ENCODE measurements around the gene GPR21. TPM values are rescaled to one million over a fixed set of nuclear protein-coding genes. Genes with fewer than 3 reads are reported as not detected.

GPR21 gene
- total RNA-seq, 1 donor from 2014 or later, result 1.9 TPM

DNA sequence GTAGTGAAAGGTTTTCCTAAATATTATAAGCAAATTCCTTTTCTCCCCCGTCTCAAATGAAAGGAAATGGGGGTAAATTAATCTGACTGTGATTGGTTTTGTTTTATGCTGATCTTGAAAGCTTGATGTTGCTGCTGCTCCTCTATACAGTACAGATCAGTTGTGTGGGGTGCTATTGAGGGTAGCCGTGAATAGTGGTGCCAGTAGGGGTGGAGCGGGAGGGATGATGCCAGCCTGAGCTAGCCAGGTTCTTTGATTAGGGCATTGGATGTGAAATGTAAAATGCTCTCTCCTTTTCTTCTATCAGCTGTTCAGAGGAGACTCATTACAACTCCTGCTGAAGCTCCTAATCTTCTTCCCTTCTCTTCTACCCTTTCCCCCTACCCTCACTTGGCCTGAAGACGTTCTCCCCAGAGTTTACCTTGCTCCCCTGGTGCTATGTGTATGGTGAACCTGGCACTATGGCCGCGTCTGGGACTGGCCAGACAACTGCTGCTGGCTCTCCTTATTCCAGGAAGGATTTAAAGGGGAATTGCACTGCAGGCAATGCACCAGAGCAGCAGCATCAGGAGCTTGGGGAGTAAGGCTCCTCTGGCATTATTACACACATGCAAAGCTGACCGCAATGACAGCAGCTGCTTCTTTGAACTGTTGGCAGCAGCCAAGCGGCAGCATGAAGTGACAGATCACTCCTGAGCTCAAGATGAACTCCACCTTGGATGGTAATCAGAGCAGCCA lies 566 bp downstream of the GPR21 start:
- DNase-seq (ENCODE audit: low spot score), result no peak

DNA sequence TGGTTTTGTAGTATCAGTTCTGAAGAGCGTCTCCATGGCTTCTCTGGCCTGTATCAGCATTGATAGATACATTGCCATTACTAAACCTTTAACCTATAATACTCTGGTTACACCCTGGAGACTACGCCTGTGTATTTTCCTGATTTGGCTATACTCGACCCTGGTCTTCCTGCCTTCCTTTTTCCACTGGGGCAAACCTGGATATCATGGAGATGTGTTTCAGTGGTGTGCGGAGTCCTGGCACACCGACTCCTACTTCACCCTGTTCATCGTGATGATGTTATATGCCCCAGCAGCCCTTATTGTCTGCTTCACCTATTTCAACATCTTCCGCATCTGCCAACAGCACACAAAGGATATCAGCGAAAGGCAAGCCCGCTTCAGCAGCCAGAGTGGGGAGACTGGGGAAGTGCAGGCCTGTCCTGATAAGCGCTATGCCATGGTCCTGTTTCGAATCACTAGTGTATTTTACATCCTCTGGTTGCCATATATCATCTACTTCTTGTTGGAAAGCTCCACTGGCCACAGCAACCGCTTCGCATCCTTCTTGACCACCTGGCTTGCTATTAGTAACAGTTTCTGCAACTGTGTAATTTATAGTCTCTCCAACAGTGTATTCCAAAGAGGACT lies 1.5 kb downstream of the GPR21 start:
- DNase-seq (ENCODE audit: low spot score), result no peak

DNA sequence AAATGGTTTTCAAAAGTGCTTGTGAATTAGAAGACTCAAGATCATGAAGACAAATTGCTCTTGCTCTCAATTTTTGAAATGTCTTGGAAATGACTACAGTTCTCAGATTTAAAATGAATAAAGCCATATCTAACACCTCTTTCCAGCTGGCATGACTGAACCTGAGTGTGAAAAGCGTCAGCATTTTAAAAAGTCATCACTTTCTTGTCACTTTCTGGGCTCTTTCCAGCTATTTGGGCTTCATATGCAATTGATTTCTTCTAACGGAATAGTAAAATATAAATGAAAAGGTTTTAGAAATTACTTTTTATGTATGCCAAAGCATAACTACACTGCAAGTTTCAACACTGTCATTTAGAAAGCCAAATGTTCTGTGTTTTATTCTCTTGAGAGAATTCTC lies 2.3 kb downstream of the GPR21 start:
- no peak for DNase-seq (ENCODE audit: low spot score)

DNA sequence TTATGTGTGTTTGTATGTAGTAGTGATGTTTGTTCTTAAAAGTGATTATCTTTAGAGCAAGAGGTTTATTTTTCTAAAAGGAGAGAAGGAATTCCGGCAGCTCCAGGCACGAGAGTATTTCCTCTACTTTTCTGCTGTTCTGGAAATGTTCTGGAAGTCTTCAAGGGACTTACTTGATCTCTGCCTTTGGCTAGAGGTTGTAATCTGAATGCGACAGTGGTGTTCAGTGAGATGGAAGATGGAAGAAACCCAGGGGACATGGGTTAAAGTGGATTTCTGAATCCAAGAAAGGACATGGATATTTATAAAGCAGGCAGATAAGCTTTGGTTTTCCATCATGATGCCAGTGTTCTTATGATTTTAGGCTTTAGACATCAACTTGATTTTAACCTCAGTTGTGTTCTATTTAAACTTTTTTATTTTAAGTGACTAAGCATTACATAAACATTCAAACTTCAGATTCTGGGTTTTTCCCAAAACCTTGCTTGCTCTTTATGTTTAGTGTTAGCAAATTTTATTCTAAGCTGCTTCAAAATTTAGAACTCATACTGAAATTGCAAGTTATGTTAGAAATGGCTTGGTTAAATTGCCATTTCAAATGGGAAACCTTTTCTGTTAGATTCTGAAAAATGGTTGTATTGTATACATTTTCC lies 3.6 kb downstream of the GPR21 start:
- DNase-seq (ENCODE audit: low spot score), result no peak

- DNase-seq (ENCODE audit: low spot score), result no peak
Observed at GRCh38 chr9:123039617-123040219, 6.3 kb downstream of the GPR21 start.

DNA sequence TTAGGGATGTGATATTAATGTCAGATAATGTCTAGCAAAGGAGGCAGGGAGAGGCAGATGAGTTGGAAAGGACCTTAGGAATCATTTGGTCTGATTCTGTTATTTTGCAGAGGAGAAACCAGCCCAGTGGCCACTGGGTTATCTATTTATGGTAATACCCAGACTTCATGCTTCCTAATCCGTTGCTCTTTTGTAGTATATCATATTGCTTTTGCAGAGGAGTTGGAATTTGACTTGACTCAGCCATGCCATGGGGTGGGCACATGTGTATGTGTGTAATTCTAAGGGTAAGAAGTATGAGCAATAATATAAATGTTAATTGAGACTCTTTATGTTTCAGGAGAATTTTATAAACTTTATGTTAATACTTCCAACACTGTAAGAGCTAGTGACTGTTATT lies 7.3 kb downstream of the GPR21 start:
- no peak for DNase-seq (ENCODE audit: low spot score)

DNA sequence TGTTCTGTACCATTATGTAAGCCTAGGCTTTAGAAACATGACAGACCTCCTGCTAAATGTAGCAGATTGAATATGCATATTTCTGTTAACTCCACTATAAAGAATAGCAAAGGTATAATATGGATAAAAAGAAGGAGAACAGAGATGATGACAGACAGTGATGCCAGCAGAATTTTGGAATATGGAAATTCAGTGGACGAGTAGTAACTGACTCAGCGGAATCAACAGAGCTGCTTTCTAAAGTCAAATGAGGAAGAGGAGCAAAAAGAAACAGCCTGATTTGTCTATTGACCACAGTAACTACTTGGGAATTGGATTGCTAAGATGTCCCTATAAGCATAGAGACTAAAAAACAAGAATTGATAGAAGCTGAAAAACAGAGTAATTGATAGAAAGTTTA lies 8.0 kb downstream of the GPR21 start:
- no peak for DNase-seq (ENCODE audit: low spot score)

DNA sequence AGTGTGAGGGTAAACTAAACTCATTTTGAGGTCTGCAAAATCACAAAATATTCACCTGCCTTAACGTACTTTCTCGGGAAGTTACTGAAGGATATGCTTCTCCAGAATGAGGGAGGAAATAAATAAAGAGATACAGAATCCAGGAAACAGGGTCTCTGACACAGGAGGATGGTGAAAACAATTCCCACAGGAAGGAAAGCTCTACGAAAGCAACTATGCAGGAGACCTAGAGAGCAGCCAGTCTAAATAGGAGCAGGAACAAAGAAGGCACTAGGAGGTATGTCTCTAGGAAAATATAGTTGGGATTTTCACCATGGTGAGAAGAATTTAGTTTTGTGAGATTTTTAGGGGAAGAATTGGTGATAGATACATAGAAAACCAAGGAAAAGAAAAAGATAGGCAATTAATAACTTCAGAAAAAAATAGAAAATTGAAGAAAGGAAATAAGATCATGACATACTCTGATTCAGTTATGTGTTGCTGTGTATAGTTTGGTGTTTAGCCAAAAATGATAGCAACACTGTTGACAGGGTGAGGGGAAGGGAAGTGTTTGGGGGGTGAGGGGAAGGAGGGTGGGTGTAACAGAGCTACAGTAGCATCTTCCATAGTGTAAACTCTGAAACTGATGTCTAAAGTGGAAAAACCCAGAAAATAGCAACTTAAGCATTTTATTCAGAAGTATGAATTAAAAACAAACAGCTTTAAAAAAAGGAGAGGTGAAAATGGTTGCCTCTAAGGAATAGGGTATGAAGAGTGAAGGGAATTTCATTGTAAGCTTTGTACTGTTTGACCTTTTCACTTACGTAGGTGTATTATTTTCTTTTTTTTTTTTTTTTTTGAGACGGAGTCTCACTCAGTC lies 9.8 kb downstream of the GPR21 start:
- no peak for DNase-seq (ENCODE audit: low spot score)

- DNase-seq (ENCODE audit: low spot score), result no peak
Observed at GRCh38 chr9:123044586-123044985, 11.1 kb downstream of the GPR21 start.

DNA sequence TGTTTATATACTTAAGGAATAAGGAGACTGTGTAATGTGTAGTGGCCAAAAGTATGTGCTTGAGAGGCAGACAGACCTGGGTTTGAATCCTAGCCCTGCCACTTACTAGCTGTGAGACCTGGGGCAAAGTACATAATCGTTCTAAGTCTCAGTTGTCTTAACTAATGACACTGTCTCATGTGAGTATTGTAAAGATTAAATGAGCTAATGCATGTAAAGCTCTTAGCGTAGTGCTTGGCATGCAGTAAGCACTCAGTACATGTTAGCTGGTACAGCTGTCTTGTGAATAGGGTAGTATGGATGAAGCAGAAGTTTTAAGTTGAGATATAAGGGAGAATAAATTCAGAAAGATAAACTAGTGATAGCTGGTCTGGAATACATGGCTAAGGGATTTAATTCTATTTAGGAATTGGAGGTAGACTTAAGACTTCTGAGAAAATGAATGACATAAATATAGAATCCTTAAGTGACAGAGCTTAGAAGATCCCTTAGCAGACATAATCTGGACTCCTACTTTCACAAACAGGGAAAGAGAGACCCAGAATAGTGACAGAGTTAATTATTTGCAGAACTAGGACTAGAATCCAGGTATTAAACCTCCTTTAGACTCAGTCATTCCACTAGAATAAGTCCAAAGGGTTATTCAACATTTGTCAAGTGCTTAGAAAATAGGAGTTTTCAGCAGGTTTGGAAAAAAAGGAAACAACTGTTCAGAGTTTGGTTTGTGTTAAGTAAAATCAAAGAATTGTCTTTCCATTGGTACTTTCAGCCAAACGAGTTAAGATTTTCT lies 13.1 kb downstream of the GPR21 start:
- no peak for DNase-seq (ENCODE audit: low spot score)

DNA sequence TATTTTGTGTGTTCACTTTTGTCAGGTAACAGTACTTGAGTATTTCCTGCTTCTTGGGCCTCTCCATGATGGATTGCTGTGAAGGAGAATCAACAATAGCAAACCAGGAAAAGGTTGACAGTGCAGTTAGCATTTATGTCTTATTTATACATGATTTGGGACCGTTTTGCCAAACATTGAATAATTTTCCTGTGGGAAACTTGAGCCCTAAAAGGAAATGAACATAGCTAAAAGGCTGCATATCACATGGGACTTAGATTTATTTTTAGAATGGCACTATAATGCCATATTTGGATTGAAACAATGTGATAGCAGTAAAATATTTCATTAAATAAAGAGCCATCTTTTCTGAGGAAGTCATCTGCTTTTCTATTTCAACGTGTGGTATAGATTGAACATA lies 15.3 kb downstream of the GPR21 start:
- no peak for DNase-seq (ENCODE audit: low spot score)

DNA sequence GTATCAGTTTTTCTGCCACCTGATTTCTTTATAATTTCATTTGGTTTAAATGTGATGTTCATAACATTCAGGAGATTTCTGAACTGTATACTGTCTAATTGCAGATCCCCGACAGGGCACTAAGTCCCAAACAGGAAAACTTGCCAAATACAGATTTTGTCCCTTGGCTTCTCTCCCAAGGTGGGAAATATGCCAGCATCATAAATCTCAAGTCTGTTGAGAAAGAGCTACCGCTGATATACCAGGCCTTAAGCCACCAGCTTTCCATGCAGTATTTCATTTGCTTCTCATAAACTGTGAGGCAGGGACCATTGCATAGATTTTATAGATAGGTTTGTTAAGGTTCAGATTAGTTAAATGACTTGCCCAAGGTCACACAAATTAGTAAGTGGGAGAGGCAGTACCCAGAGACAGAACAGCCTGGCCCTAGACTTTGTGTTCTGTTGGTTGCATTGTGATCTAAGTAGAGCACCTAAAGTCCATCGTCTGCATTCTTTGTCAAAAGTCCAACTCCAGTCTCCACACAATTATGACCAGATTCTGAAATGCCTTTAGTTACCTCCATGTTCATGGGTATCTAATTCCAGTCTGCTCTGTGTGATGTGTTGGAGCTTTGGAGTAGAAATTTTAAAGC lies 16.2 kb downstream of the GPR21 start:
- no peak for DNase-seq (ENCODE audit: low spot score)

GRCh38 chr9:123053046-123053445 lies 19.6 kb downstream of the GPR21 start:
- DNase-seq (ENCODE audit: low spot score), result no peak

DNA sequence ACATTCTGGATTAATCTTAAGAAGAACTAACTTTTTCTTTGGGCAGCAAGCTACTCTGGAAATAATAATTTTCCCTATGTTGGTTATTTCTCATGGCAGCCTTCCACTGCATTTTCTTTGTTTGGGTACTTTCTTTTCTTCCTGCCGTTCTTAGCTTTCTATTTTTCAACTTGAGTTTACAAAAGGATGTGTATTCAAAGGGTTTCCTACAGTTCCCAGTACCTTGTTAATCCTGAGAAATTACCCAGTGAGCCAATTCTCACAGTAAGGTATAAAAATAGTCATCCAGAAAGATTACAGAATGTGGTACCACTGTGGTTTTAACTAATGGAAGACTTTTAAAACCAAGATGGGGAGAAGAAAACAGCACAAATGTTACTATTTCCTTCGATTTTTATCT lies 20.2 kb downstream of the GPR21 start:
- DNase-seq (ENCODE audit: low spot score), result no peak

GRCh38 chr9:123058834-123059233 lies 25.4 kb downstream of the GPR21 start:
- no peak for DNase-seq (ENCODE audit: low spot score)

- no peak for DNase-seq (ENCODE audit: low spot score)
Observed at GRCh38 chr9:123059472-123060220, 26.2 kb downstream of the GPR21 start.

DNA sequence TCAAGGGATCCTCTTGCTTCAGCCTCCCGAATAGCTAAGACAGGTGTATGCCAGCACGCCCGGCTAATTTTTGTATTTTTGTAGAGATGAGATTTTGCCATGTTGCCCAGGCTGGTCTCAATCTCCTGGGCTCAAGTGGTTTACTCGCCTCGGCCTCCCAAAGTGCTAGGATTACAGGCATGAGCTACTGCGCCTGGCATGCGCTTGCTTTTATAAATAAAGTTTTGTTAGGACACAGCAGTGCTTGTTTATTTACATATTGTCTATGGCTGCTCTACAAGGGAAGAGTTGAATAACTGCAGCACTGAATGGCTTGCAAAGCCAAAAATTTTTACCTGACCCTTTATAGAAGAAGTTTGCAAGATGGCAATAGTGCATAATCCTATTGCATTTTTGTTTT lies 27.7 kb downstream of the GPR21 start:
- no peak for DNase-seq (ENCODE audit: low spot score)

- DNase-seq (ENCODE audit: low spot score), result no peak
Observed at GRCh38 chr9:123062351-123063176, 29.1 kb downstream of the GPR21 start.

DNA sequence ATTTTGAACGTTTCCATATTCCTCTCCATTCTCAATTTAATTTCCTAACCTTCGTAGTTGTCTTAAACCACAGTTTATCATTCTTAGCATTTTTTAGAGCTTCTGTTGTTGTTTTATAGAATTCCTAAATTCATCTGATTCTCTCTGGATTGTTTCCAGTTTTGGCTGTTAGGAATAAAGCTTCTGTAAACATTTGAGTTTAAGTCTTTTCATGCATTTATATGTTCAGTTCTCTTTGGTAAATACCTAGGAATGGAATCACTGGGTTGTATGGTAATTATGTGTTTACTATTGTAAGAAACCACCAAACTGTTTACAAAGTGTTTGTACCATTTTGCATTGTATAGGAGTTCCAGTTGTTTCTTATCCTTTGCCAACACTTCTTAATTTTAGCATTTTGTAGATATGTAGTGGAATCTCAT lies 29.7 kb downstream of the GPR21 start:
- no peak for DNase-seq (ENCODE audit: low spot score)
